ENCODE measurements around the gene HOOK2. TPM values are rescaled to one million over a fixed set of nuclear protein-coding genes. Genes with fewer than 3 reads are reported as not detected.
A peak's percentile ranks its signal among the peaks of the same experiment; 100 is the strongest.

HOOK2 gene
- total RNA-seq, 1 donor from 2014 or later, result 25.9 TPM

DNA sequence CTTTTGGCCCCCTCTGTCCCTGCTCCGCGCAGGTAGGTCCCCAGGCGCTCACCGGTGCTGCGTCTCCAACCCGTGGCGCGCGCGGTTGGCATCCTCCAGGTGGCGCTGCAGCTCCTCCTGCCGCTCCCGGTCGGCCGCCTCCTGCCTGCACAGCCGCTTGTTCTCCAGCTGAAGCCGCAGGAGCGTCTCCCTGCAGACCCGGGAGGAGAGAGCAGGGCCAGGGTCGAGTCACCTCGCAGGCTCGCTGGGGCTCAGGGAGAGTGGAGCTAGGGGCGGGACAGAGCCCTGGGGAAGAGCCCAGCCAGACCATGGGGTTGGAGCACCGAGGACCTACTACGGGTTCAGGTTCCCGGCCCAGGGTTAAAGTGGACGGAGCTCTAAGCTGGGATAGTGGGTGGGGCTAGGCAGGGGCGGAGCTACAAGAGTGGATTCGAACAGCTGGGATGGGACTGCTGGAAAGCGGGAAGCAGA lies 9.3 kb downstream of the HOOK2 start:
- Histone ChIP-seq H3K27me3 (ENCODE audit: insufficient read depth, low read length) (no peaks in the 10 kb centered on the region), H3K79me2 (ENCODE audit: insufficient read depth, low read length) (no peaks in the 10 kb centered on the region), H3K4me3 (ENCODE audit: insufficient read depth, low read depth, low read length) (peak overlapping the region; percentile 70), H3K9ac (ENCODE audit: low read length) (peak overlapping the region; percentile 61), H3K36me3 (ENCODE audit: insufficient read depth, low read length) (no peaks in the 10 kb centered on the region), H3K4me1 (ENCODE audit: insufficient read depth, low read length) (no peaks in the 10 kb centered on the region), H2AFZ (ENCODE audit: low read depth, low read length) (peak overlapping the region; percentile 97), H4K20me1 (ENCODE audit: insufficient read depth, low read length) (no peaks in the 10 kb centered on the region), H3K4me2 (ENCODE audit: low read length) (peak overlapping the region; percentile 99), H3K9me3 (ENCODE audit: insufficient read depth, low read depth, low read length) (no peaks in the 10 kb centered on the region), H3K27ac (ENCODE audit: low read depth, low read length) (no peak overlapping the region)
- Mint-ChIP-seq H3K4me1 (ENCODE audit: low read depth, unreplicated experiment) (no peaks in the 10 kb centered on the region), H3K9me3 (ENCODE audit: unreplicated experiment) (no peaks in the 10 kb centered on the region), H3K36me3 (ENCODE audit: low read depth, unreplicated experiment) (peaks cover 26% of the 10 kb centered on the region), H3K27ac (ENCODE audit: unreplicated experiment) (no peak overlapping the region), H3K27me3 (ENCODE audit: low read depth, unreplicated experiment) (peaks cover 5% of the 10 kb centered on the region), H3K4me3 (ENCODE audit: unreplicated experiment) (no peak overlapping the region)
- peak; percentile 37 for DNase-seq (ENCODE audit: low read depth)
- TF ChIP-seq EZH2 (IDR thresholded peaks at IDR 0.05; ENCODE audit: insufficient read depth, low read length), result no peak
- TF ChIP-seq, protein P1, sequence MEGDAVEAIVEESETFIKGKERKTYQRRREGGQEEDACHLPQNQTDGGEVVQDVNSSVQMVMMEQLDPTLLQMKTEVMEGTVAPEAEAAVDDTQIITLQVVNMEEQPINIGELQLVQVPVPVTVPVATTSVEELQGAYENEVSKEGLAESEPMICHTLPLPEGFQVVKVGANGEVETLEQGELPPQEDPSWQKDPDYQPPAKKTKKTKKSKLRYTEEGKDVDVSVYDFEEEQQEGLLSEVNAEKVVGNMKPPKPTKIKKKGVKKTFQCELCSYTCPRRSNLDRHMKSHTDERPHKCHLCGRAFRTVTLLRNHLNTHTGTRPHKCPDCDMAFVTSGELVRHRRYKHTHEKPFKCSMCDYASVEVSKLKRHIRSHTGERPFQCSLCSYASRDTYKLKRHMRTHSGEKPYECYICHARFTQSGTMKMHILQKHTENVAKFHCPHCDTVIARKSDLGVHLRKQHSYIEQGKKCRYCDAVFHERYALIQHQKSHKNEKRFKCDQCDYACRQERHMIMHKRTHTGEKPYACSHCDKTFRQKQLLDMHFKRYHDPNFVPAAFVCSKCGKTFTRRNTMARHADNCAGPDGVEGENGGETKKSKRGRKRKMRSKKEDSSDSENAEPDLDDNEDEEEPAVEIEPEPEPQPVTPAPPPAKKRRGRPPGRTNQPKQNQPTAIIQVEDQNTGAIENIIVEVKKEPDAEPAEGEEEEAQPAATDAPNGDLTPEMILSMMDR (IDR thresholded peaks at IDR 0.05; ENCODE audit: insufficient read depth, low read depth, low read length), result peak; percentile 31
- no peak for FAIRE-seq

DNA sequence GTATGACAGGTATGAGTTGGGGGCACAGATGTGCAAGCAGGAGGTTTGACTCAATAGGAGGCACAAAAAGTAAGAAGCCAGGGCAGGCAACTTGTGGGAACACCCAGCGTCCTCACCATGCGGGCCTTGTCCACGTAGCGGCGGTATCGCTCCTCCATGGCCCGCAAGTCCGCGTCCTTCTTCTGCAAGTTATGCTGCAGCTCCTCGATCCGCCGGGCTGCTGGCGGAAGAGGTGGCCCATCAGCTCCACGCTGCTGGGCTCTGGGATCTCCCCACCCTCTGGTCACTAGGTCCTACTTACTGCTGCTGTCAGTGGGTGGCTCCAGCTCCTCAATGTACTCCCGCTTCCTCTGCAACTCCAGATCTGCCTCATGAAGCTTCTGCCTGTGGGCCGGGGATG lies 10.7 kb downstream of the HOOK2 start:
- H3K9me3 ChIP-seq (ENCODE audit: insufficient read depth, low read depth, low read length), result no peaks in the 10 kb centered on the region
- Mint-ChIP-seq H3K4me3 (ENCODE audit: unreplicated experiment) (no peak overlapping the region), H3K36me3 (ENCODE audit: low read depth, unreplicated experiment) (peaks cover 22% of the 10 kb centered on the region), H3K4me1 (ENCODE audit: low read depth, unreplicated experiment) (no peaks in the 10 kb centered on the region), H3K9me3 (ENCODE audit: unreplicated experiment) (no peaks in the 10 kb centered on the region), H3K27me3 (ENCODE audit: low read depth, unreplicated experiment) (no peaks in the 10 kb centered on the region), H3K27ac (ENCODE audit: unreplicated experiment) (no peak overlapping the region)
- DNase-seq (ENCODE audit: low read depth) (no peak), FAIRE-seq (no peak)
- no peak overlapping the region for H3K4me2 ChIP-seq (ENCODE audit: low read length)
- H3K27me3 ChIP-seq (ENCODE audit: insufficient read depth, low read length), result no peaks in the 10 kb centered on the region
- no peaks in the 10 kb centered on the region for H4K20me1 ChIP-seq (ENCODE audit: insufficient read depth, low read length)
- H3K27ac ChIP-seq (ENCODE audit: low read depth, low read length), result no peak overlapping the region
- no peak overlapping the region for H3K9ac ChIP-seq (ENCODE audit: low read length)
- TF ChIP-seq EZH2 (IDR thresholded peaks at IDR 0.05; ENCODE audit: insufficient read depth, low read length), result no peak
- TF ChIP-seq, protein P1 (IDR thresholded peaks at IDR 0.05; ENCODE audit: insufficient read depth, low read depth, low read length), result no peak
- H3K4me3 ChIP-seq (ENCODE audit: insufficient read depth, low read depth, low read length), result no peak overlapping the region
- H3K79me2 ChIP-seq (ENCODE audit: insufficient read depth, low read length), result no peaks in the 10 kb centered on the region
- H3K4me1 ChIP-seq (ENCODE audit: insufficient read depth, low read length), result no peaks in the 10 kb centered on the region
- no peak overlapping the region for H2AFZ ChIP-seq (ENCODE audit: low read depth, low read length)
- no peaks in the 10 kb centered on the region for H3K36me3 ChIP-seq (ENCODE audit: insufficient read depth, low read length)

DNA sequence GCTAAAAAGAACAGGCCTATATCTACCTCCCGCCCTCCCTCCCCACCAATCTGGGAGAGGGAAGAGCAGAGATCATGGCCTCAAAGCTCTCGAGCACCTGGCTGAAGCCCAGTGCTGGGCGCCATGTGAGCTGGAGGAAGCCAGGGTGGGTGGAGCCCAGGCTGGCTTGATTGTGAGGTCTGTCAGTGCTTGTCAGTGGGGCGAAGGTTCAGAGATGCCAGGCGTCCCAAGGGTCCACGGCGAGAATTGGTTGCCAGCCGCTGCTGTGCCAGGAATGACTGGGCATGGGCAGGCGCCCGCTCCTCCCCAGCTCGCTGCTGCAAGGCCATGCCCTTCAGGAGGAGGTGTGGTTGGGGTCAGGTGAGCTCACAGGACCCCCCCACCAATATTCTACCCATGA lies 12.3 kb downstream of the HOOK2 start:
- Mint-ChIP-seq H3K4me1 (ENCODE audit: low read depth, unreplicated experiment) (no peaks in the 10 kb centered on the region), H3K4me3 (ENCODE audit: unreplicated experiment) (no peak overlapping the region), H3K9me3 (ENCODE audit: unreplicated experiment) (no peaks in the 10 kb centered on the region), H3K27ac (ENCODE audit: unreplicated experiment) (no peak overlapping the region), H3K36me3 (ENCODE audit: low read depth, unreplicated experiment) (peaks cover 22% of the 10 kb centered on the region), H3K27me3 (ENCODE audit: low read depth, unreplicated experiment) (no peaks in the 10 kb centered on the region)
- FAIRE-seq (no peak), DNase-seq (ENCODE audit: low read depth) (no peak)
- no peak for TF ChIP-seq EZH2 (IDR thresholded peaks at IDR 0.05; ENCODE audit: insufficient read depth, low read length)
- TF ChIP-seq, protein P1 (IDR thresholded peaks at IDR 0.05; ENCODE audit: insufficient read depth, low read depth, low read length), result no peak
- Histone ChIP-seq H3K4me2 (ENCODE audit: low read length) (no peak overlapping the region), H3K9ac (ENCODE audit: low read length) (no peak overlapping the region), H2AFZ (ENCODE audit: low read depth, low read length) (no peak overlapping the region), H4K20me1 (ENCODE audit: insufficient read depth, low read length) (no peaks in the 10 kb centered on the region), H3K4me1 (ENCODE audit: insufficient read depth, low read length) (no peaks in the 10 kb centered on the region), H3K27ac (ENCODE audit: low read depth, low read length) (no peak overlapping the region), H3K4me3 (ENCODE audit: insufficient read depth, low read depth, low read length) (no peak overlapping the region), H3K9me3 (ENCODE audit: insufficient read depth, low read depth, low read length) (no peaks in the 10 kb centered on the region), H3K27me3 (ENCODE audit: insufficient read depth, low read length) (no peaks in the 10 kb centered on the region), H3K36me3 (ENCODE audit: insufficient read depth, low read length) (no peaks in the 10 kb centered on the region), H3K79me2 (ENCODE audit: insufficient read depth, low read length) (no peaks in the 10 kb centered on the region)

All from astrocyte (in vitro differentiated cells and primary cell).